Measurements from ENCODE around the gene PTPN14.

DNA sequence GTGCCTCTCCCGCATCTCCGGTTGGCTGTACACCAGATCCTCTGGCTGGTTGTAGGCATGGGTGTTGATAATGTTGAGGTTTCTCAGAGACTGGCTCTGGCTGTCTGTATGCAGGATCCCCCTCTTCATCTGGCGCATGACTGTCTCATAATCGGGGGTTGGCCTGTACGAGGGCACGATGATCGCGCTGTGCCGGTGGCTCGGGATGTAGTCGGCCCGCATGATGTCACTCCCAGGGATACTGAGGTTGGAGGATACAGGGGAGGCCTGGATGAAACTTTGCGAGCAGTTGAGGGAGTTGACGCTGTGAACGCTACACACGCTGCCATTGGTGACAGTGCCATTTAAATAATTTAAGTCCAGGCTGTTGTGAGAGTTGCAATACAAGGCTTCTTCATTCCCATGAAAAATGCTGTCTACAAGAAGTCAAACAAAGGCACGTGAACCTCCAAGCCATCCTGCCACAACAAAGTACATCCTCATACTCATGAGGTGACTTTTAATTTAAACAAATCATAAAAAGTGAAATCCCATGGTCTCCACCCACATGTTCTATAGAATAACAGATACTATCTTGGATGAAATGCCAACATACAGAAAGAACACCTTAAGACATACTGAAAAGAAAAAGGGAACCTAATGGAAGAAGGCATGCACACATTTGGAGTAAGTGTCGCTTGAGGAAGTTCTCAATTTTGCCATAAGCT, 166.9 kb downstream of the PTPN14 start:
- TF ChIP-seq, protein P1, sequence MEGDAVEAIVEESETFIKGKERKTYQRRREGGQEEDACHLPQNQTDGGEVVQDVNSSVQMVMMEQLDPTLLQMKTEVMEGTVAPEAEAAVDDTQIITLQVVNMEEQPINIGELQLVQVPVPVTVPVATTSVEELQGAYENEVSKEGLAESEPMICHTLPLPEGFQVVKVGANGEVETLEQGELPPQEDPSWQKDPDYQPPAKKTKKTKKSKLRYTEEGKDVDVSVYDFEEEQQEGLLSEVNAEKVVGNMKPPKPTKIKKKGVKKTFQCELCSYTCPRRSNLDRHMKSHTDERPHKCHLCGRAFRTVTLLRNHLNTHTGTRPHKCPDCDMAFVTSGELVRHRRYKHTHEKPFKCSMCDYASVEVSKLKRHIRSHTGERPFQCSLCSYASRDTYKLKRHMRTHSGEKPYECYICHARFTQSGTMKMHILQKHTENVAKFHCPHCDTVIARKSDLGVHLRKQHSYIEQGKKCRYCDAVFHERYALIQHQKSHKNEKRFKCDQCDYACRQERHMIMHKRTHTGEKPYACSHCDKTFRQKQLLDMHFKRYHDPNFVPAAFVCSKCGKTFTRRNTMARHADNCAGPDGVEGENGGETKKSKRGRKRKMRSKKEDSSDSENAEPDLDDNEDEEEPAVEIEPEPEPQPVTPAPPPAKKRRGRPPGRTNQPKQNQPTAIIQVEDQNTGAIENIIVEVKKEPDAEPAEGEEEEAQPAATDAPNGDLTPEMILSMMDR (IDR thresholded peaks at IDR 0.05; ENCODE audit: insufficient read depth, low read length), result no peak
- TF ChIP-seq POLR2AphosphoS5 (IDR thresholded peaks at IDR 0.05; ENCODE audit: low read depth) (no peak), GABPA (IDR thresholded peaks at IDR 0.05; ENCODE audit: low read depth) (no peak), REST (IDR thresholded peaks at IDR 0.05; ENCODE audit: insufficient replicate concordance, low read depth) (no peak)
